ACC112 (cell line): Measurements from ENCODE around the gene CLASP1.
"Not testable (repeated sequence)": the region's sequence is repeated elsewhere in the genome, so short reads cannot be mapped to it uniquely, and the experiment has no call there.

Experiments
- H2AFZ ChIP-seq: fragments of 200-600 bp; sonication (generic); one replicate; pipeline ENCODE4 v1.6.0; 2017; ENCODE audit warnings: antibody characterized with exemption, low read length; ENCODE audit not compliant: unreplicated experiment
- H3K27ac ChIP-seq: fragments of 200-600 bp; sonication (generic); 2 replicates; pipeline ENCODE4 v1.5.1; 2014; ENCODE audit warnings: low read depth, mild to moderate bottlenecking, antibody characterized with exemption, low read length, moderate library complexity
- H3K27me3 ChIP-seq: fragments of 200-600 bp; sonication (generic); 2 replicates; pipeline ENCODE4 v1.6.1; 2014; ENCODE audit warnings: mild to moderate bottlenecking, antibody characterized with exemption, low read length, moderate library complexity, mixed read lengths; ENCODE audit not compliant: insufficient read depth
- H3K36me3 ChIP-seq: fragments of 200-600 bp; sonication (generic); 2 replicates; pipeline ENCODE4 v1.6.1; 2016; ENCODE audit warnings: mild to moderate bottlenecking, antibody characterized with exemption, low read length, moderate library complexity, mixed read lengths; ENCODE audit not compliant: insufficient read depth
- H3K4me1 ChIP-seq: fragments of 200-600 bp; sonication (generic); one replicate; pipeline ENCODE4 v1.6.1; 2016; ENCODE audit warnings: low read length, mixed read lengths; ENCODE audit not compliant: insufficient read depth, unreplicated experiment, control insufficient read depth
- H3K4me3 ChIP-seq: fragments of 200-600 bp; sonication (generic); 2 replicates; pipeline ENCODE4 v1.5.1; 2014; ENCODE audit warnings: mild to moderate bottlenecking, low read depth, low read length
- H3K79me2 ChIP-seq: fragments of 200-600 bp; sonication (generic); one replicate; pipeline ENCODE4 v1.6.0; 2016; ENCODE audit warnings: low read length; ENCODE audit not compliant: control insufficient read depth, unreplicated experiment, insufficient read depth

Gene CLASP1

DNA sequence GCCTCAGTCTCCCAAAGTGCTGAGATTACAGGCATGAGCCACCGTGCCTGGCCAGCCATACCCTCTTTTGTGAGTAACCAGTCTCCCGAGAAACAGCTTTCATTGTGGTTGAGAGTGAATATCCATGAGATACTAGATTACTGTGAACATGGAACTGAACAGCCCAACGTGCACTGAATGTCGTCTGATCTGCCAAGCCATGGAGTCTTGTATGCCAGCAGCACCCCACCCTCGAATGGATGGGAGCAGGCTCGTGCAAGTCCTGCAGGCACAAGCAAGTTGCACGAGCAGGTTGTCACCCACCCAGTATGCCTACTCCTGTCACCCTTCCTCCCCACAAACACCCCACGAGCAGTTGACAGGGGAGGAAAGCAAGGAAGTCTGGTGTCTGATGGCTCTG, 327.8 kb downstream of the CLASP1 start:
- H3K36me3 ChIP-seq: no peaks in the 10 kb centered on the region
- no peaks in the 10 kb centered on the region for H3K4me1 ChIP-seq
- 0 out of 2 replicates have a peak, but pooled peaks cover 2% of the 10 kb centered on the region for H3K27me3 ChIP-seq
- H3K27ac ChIP-seq: no peak overlapping the region
- no peaks in the 10 kb centered on the region for H3K79me2 ChIP-seq
- H3K4me3 ChIP-seq: no peak overlapping the region
- no peak overlapping the region for H2AFZ ChIP-seq

DNA sequence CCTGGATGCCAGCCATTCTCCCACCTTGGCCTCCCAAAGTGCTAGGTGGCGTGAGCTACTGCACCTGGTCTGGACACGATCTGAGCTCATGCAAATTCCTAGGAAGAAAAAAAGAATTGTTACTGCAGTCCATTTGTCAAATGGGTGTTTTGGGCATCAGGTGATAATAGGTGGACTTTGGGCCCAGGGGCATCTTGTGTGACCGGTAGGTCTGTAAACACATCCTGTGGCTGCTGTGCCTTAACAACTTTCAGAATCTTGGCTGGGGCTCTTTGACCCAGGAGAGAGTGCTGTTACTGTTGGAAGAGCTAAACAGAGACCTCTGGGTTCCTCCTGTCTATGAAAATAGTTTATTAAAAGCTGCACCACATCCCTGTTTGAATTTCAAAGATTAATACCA, 329.3 kb downstream of the CLASP1 start:
- no peaks in the 10 kb centered on the region for H3K79me2 ChIP-seq
- no peaks in the 10 kb centered on the region for H3K36me3 ChIP-seq
- 0 out of 2 replicates have a peak, but pooled peaks cover 2% of the 10 kb centered on the region for H3K27me3 ChIP-seq
- H3K4me1 ChIP-seq: no peaks in the 10 kb centered on the region
- no peak overlapping the region for H3K4me3 ChIP-seq
- no peak overlapping the region for H2AFZ ChIP-seq
- no peak overlapping the region for H3K27ac ChIP-seq

DNA sequence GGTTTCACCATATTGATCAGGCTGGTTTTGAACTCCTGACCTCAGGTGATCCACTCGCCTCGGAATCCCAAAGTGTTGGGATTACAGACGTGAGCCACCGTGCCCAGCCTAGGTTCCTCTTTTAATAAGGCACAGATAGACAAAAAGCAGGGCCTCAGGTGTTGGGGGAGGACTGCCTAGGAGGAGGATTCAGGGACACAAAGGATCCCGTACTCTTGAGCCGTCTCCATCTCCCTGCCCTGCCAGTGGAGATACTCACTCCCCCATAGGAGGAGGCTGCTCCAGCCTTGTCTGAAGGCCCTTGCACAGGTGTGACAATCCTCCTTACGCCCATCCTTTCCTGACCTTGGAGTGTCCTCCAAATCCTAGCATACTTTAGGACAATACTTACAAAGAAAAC, 332.3 kb downstream of the CLASP1 start:
- peaks cover 13% of the 10 kb centered on the region for H3K27me3 ChIP-seq
- no peaks in the 10 kb centered on the region for H3K36me3 ChIP-seq
- H3K4me3 ChIP-seq: no peak overlapping the region
- H2AFZ ChIP-seq: no peak overlapping the region
- H3K27ac ChIP-seq: no peak overlapping the region
- H3K79me2 ChIP-seq: no peaks in the 10 kb centered on the region
- H3K4me1 ChIP-seq: no peaks in the 10 kb centered on the region

DNA sequence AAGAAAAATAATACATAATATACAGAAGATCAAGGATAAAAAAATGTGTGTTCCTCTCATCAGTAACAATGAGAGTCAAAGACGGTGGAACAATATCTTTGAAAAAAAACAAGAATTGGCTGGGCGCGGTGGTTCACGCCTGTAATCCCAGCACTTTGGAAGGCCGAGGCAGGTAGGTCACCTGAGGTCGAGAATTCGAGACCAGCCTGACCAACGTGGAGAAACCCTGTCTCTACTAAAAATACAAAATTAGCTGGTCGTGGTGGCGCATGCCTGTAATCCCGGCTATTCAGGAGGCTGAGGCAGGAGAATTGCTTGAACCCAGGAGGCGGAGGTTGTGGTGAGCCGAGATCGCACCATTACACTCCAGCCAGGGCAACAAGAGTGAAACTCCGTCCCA, 335.6 kb downstream of the CLASP1 start:
- not testable (repeated sequence) for H3K4me1 ChIP-seq, H2AFZ ChIP-seq, H3K36me3 ChIP-seq, H3K27ac ChIP-seq, H3K4me3 ChIP-seq, H3K79me2 ChIP-seq
- H3K27me3 ChIP-seq: peaks cover 43% of the 10 kb centered on the region

DNA sequence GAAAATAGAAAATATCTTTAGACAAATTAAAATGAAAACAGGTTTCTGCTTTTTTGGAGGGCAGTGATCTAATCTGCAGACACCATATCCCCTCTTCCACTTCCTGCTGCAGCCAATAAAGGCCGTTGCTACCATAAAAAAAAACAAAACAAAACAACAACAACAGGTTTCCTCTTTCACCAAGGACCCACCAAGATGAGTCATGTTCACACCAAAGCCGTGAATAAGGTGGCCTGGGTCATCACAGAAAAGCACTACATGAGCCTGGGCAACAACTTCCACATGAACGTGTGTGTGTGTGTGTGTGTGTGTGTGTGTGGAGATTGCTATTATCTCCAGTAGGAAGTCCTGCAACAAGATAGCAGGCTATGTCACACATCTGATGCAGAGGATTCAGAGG, 339.5 kb downstream of the CLASP1 start:
- Histone ChIP-seq H2AFZ (no peak overlapping the region), H3K27ac (no peak overlapping the region), H3K4me1 (no peaks in the 10 kb centered on the region), H3K36me3 (no peaks in the 10 kb centered on the region), H3K79me2 (no peaks in the 10 kb centered on the region), H3K27me3 (peaks cover 79% of the 10 kb centered on the region), H3K4me3 (no peak overlapping the region)

DNA sequence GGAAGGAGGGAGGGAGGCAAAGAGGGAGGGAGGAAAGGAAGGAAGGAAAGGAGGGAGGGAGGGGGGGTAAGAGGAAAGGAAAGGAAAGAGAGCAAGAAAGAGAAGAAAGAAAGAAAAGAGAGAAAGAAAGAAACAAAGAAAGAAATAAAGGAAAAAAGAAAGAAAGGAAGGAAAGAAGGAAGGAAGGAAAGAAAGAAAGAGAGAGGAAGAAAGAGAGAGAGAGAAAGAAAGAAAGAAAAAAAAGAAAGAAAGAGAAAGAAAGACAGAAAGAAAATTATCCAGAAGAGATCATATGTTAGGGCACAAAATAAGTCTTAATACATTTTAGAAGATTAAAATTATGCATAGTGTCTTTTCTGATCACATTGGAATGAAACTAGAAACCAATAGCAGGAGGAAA, 339.9 kb downstream of the CLASP1 start:
- no peak overlapping the region for H3K4me3 ChIP-seq
- no peaks in the 10 kb centered on the region for H3K36me3 ChIP-seq
- H3K79me2 ChIP-seq: no peaks in the 10 kb centered on the region
- no peaks in the 10 kb centered on the region for H3K4me1 ChIP-seq
- no peak overlapping the region for H2AFZ ChIP-seq
- peaks cover 83% of the 10 kb centered on the region for H3K27me3 ChIP-seq
- no peak overlapping the region for H3K27ac ChIP-seq

DNA sequence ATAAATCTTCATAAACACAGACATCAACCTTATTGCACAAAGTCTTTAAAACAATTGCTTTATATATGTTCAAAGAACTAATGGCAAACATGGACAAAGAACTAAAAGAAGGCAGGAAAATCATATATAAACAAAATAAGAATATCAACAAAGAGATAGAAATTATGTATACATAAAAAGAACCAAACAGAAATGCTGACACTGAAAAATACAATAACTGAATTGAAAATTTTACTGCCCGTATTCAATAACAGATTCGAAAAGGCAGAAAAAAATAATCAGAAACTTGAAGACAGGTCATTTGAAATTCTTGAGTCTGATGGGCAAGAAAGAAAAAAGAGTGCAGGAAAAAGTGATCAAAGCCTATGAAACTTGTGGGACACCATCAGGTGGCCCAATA, 342.2 kb downstream of the CLASP1 start:
- Histone ChIP-seq H3K27ac (no peak overlapping the region), H2AFZ (no peak overlapping the region), H3K4me1 (no peaks in the 10 kb centered on the region), H3K36me3 (no peaks in the 10 kb centered on the region), H3K4me3 (no peak overlapping the region), H3K79me2 (no peaks in the 10 kb centered on the region), H3K27me3 (peaks cover 79% of the 10 kb centered on the region)

DNA sequence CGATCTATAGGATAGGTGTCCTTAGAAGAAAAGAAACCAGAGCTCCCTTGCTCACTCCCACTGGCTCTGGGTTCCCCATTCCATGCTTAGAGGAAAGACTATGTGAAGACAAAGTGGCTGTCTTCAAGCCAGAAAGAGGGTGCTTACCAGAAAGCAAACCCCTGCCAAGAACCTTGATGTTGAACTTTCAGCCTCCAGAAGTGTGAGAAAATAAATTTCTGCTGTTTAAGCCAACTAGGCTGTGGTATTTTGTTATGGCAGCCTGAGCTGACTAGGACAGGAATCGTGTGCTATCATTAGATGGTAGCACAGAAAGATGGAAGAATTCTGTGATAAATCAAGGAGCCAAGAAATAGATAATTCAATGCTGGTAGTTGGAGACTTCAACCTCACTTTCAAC, 344.3 kb downstream of the CLASP1 start:
- Histone ChIP-seq H3K27ac (no peak overlapping the region), H3K79me2 (no peaks in the 10 kb centered on the region), H3K27me3 (peaks cover 73% of the 10 kb centered on the region), H3K4me3 (no peak overlapping the region), H2AFZ (no peak overlapping the region), H3K36me3 (no peaks in the 10 kb centered on the region), H3K4me1 (no peaks in the 10 kb centered on the region)

DNA sequence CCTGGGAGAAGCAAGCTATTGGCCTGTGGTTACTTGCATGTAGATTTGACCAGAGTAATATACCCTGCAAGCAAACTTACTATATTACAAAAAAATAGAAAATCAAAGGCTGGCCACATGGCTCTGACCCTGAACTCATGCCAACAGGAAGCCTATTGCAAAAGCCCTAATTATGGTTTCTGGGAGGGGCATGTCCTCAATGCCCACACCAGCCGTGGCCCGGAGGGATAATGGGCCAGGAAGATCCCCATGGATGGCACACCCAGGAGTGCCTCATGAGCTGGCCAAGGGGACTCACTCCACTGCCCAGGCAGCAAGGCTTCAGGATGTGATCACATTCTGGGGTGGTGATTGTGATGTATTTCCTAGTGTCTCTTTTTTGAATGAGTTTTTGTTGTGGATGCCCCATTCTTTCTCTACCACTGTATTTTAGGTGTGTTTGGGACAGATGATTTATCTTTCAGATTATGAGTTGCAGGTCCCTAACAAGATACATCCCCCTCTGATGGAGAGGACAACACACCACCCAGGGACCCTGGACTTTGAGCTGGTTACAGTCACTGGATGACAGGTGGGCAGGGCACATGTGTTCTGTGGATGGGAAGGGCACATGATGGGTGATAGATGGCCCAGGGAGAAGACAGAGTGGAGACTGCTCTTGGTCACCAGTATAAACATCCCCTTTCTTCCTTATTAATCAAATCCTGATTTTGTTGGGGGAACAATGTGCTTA, 345.6 kb downstream of the CLASP1 start:
- H3K27me3 ChIP-seq: peaks cover 62% of the 10 kb centered on the region
- no peaks in the 10 kb centered on the region for H3K4me1 ChIP-seq
- H2AFZ ChIP-seq: no peak overlapping the region
- H3K4me3 ChIP-seq: no peak overlapping the region
- no peaks in the 10 kb centered on the region for H3K79me2 ChIP-seq
- H3K27ac ChIP-seq: no peak overlapping the region
- H3K36me3 ChIP-seq: no peaks in the 10 kb centered on the region

DNA sequence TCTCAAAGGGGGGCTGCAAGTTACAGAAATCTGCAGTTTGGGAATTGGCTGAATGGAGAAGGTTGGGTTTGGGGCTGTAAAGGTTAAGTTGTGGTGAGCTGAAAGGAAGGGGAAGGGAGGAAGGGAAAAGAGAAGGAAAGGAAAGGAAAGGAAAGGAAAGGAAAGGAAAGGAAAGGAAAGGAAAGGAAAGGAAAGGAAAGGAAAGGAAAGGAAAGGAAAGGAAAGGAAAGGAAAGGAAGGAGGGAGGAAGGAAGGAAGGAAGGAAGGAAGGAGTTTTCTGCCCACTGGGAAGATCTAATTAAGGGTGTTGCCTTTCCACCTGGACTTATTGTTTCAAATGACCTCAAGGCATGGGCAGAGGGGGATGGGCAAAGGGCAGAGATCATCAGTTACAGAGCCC, 348.1 kb downstream of the CLASP1 start:
- not testable (repeated sequence) for H3K4me3 ChIP-seq, H3K4me1 ChIP-seq, H3K36me3 ChIP-seq, H2AFZ ChIP-seq, H3K27ac ChIP-seq, H3K79me2 ChIP-seq
- peaks cover 44% of the 10 kb centered on the region for H3K27me3 ChIP-seq

DNA sequence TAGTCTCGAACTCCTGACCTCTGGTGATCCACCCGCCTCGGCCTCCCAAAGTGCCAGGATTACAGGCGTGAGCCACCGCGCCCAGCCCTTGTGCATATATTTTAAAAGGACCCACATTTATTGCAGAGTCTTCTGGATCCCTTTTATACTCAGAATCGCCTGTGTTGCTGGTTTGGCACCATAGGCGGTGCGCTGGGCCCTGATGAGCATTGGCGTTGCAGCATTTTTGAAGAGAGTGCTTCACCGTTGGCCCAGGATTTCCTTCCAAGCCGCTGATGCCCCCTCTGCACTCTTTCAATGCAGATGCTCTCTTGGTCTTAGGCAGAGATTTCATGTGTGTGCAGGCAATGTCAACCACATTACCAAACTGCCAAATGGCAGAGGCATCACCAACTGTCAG, 350.8 kb downstream of the CLASP1 start:
- no peaks in the 10 kb centered on the region for H3K79me2 ChIP-seq
- H3K27ac ChIP-seq: no peak overlapping the region
- H2AFZ ChIP-seq: no peak overlapping the region
- H3K4me3 ChIP-seq: no peak overlapping the region
- H3K4me1 ChIP-seq: no peaks in the 10 kb centered on the region
- H3K27me3 ChIP-seq: peaks cover 41% of the 10 kb centered on the region
- H3K36me3 ChIP-seq: no peaks in the 10 kb centered on the region
